Cerebellar cortex (tissue), 1 donor: ENCODE data around the gene FYCO1.
"Not testable (repeated sequence)": the region's sequence is repeated elsewhere in the genome, so short reads cannot be mapped to it uniquely, and the experiment has no call there.

Source experiments
- DNase-seq: peaks from one replicate; pipeline ENCODE4 v3.0.0-alpha.2; 2015; ENCODE audit warnings: low spot score

FYCO1 gene

DNA sequence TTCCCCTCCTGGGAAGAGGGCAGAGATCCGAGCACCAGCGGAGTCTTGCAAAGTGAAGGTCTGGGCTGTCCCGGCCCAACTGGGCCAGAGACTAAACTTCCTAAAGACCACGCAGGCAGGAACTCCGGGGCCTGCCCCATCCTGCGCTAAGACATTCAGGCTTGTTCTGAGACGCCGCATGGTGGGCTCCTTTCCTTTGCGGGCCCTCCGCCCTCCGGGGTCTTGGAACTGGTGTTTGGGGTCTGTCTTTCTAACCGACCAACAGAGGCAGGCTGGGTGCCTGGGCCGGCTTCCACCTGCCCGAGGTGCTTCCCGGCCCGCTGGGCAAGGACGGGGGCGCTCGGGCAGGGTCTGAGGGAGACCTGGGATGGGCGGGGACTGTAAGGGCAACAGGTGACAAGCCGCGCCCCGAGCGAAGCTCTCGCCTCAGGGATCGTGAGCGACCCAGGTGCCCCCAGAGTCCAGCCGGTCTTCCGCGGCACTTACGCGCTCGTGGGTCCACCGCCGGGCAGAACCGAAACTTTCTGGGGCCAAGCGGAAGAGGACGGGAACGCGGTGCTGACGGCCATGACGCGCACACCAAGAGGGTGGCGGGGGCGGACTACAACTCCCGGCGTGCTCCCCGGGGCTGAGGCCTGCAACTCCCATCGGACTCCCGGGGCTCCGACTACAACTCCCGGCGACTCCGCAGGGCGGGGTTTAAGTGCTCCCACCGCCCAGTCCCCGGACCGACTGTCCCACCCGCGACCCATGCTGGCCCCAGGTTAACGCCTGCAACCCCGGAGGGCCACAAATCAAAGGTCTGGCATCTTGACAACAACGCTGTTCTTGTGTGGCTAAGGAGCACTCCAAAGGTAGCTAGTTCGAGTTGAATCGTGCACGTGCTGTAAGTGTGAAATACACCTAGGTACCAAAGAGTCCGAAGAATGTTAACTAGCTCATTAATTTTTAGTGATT, at the start of gene FYCO1:
Gene FYCO1 (minus strand): TSS at position 589 of the 957 bp plus-strand sequence. CDS start 10,914 bp downstream, outside the sequence.
- DNase-seq, result peak; percentile 72

DNA sequence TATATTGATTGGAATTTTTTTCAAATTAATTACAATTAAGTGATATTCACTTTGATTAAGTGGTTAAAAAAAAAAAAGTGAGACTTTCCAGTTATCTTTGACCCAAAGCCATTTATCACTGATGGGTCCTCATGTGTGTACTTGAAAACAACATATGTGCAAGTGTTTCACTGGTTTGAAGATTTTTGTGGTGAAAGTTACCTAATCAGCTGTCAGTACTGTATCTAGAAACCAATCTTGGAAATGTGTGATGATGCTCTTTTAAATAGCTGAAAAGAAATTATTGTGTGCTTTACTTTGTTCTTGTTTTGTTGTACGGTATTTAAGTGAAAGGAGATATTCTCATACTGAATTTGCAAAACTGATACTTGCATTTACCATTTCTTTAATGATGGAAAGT, 43.3 kb upstream of the FYCO1 start:
- no peak for DNase-seq

DNA sequence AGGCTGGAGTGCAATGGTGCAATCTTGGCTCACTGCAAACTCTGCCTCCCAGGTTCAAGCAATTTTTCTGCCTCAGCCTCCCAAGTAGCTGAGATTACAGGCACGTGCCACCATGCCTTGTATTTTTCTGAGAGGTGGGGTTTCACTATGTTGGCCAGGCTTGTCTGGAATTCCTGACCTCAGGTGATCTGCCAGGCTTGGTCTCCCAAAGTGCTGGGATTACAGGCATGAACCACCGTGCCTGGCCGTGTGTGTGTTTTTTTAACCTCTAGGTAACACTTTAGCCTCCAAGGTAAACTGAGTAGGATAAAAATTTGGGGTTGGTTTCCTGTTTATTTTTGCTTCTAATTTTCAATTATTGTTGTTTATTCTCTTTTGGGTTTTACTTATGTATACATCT, 42.4 kb upstream of the FYCO1 start:
- not testable (repeated sequence) for DNase-seq

DNA sequence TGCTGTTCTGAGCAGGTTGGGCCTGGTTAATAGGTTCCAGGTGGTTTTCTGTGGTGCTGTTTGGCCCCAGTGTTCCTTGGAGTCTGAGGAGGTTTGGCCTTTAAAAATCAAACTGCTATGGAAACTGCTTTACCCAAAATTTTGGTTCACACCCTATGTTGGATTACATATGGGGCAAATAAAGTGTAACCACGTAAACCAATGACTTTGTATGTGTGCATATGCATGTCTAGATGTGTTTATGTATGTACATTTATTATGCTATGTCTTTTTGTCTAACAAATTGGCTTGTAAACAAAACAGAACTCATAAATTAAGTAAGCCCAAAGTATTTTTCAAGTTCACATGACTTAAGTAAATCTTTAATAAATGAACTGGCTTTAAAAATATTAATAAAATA, 40.6 kb upstream of the FYCO1 start:
- DNase-seq, result no peak

GRCh38 chr3:46031747-46032146, 36.1 kb upstream of the FYCO1 start:
- DNase-seq, result no peak

GRCh38 chr3:46031269-46031668, 35.6 kb upstream of the FYCO1 start:
- DNase-seq, result no peak

DNA sequence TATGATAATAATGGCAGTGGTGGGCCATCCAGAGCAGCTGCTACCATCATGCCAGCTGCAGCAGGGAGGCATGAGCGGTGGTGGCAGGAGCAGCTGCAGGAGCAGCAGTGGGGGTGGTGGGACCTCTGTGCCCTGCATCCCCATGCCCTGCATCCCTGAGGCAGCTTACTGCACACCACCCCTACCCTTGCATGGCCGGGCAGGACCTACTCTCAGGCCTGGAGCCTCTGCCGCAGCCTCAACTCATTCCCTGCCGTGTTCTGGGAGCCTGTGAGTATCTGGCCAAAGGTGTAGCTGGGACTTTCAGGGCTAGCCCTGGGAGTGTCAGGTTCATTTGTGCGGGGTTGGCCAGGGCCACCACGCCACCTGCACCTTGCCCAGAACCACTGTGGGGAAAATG, 35.0 kb upstream of the FYCO1 start:
- no peak for DNase-seq

DNA sequence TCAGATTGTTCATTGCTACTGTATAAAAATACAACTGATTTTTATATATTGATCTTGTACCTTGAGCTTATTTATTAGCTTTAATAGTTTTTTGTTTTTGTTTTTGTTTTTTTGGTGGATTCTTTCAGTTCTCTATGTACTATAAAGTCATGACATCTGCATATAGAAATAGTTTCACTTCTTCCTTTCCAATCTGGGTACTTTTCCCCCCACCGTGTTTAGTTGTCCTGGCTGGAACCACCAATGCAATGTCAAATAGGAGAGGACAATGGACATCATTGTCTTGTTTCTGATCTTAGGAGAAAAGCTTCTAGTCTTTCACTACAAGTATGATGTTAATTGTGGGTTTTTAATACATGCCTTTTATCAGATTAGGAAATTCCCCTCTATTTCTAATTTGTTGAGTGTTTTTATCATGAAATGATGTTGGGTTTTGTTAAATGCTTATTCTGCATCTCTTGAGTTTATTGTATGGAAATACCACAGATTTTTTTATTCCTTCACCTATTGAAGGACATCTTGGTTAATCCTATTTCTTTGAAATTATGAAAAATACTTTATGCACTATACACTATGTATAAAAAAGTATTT, 34.4 kb upstream of the FYCO1 start:
- DNase-seq, result no peak

DNA sequence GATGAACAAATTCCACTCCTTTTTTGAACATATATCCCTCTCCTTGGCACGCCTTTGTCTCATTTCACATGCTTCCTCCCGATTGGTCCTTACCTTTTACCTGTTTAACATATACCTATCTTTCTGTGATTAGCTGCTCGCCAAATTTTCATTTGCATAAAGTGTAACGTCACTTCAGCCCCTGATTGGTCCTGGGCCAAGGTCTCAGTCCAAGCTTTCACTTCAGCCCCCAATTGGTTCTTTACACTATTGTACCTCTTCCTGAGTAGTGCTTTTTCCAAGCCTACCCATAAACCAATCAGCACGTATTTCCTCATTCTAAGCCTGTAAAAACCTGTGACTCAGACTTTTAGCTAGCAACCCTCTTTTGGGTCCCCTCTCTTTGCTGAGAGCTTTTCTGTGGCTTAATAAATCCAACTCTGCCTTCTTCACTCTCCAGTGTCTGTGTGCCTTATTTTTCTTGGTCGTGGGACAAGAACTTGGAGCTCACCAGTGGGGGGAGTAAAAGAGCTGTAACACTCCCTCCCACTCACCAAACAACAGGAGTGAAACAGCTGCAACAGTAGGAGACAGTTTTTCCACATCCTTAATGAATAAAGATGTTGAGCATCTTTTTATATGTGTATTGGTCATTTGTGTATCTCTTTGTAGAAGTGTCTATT, 32.2 kb upstream of the FYCO1 start:
- DNase-seq, result peak; percentile 3

GRCh38 chr3:46027021-46027705, 31.5 kb upstream of the FYCO1 start, which contains the start of gene XCR1:
TSS of gene XCR1 (minus strand) at chr3:46027483. CDS start at chr3:46021947, 5,536 bp downstream.
- DNase-seq, result no peak

GRCh38 chr3:46025139-46025538, 29.5 kb upstream of the FYCO1 start:
- DNase-seq, result no peak

GRCh38 chr3:46024131-46024530, 28.5 kb upstream of the FYCO1 start:
- no peak for DNase-seq

DNA sequence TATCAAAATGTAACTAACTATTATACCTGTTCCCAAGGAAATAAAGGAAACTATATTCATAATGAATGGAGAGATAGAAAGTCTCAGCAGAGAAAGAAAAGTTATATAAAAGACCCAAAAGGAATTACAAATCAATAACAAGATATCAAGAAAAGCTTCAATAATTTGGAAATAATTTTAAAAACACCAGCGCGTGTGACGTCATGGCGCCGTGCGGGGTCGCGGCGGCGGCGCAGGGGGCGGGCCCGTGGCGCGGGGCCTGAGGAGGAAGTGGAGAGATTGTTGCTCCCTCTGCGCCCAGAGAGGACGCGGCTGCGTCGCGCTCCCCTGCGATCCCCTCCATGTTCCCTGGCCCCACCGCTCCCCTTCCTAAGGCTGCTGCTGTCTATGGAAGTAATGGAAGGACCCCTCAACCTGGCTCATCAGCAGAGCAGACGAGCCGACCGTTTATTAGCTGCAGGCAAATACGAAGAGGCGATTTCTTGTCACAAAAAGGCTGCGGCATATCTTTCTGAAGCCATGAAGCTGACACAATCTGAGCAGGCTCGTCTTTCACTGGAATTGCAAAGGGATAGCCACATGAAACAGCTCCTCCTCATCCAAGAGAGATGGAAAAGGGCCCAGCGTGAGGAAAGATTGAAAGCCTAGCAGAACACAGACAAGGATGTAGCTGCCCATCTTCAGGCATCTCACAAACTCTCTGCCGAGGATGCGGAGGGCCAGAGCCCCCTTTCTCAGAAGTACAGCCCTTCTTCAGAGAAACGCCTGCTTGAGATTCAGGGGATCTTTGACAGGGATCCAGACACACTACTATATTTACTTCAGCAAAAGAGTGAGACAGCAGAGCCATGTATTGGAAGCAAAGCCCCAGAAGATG, 27.5 kb upstream of the FYCO1 start:
- DNase-seq, result no peak

DNA sequence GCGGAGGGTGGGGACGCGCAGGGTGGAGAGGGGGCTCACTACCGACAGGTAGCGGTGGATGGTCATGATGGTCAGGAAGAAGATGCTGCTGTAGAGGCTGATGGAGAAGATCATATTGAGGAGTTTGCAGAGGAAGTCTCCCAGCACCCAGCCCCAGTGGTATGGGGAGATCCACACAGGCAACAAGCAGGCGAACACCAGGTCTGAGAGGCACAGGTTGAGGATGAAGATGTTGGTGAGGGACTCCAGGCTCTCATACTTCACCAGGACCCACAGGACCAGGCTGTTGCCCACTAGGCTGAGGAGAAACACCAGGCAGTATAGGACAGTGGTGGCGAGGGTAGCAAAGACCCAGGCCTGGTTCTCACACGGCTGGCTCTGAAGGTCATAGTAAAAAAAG, 25.9 kb upstream of the FYCO1 start:
- no peak for DNase-seq

DNA sequence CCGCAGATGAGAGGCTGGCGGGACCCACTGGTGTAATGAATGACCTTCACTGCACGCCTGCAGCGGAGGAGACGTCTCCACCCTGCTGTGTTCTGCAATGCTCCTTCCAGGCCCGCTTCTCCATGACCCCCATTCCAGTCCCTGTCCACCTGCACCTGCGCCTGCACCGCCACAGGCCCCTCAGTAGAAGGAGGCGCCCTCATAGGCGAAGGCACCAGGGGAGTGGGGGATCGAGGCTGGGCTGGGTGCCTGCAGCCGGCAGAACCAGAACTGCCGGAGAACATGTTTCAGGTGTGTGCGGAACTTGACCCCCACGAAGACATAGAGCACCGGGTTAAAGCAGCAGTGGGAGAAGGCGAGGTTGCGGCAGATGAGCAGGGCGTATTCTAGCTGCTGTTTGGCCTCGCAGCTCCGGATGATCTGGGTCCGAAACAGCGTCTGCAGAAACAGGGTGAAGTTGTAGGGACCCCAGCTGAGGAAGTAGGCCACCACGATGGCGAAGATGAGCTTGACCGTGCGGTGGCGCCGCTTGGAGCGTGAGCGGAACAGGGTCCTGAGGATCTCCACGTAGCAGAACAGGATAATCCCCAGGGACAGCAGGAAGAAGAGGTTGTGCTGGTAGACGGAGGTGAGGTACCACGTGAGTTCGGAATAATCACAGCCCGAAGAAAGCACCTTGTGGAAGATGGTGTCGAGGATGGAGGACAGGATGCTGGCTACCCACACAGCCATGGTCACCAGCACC, 25.3 kb upstream of the FYCO1 start:
- DNase-seq, result no peak

GRCh38 chr3:46019707-46020106, 24.1 kb upstream of the FYCO1 start:
- DNase-seq, result no peak

GRCh38 chr3:46017720-46018119, 22.1 kb upstream of the FYCO1 start:
- no peak for DNase-seq

DNA sequence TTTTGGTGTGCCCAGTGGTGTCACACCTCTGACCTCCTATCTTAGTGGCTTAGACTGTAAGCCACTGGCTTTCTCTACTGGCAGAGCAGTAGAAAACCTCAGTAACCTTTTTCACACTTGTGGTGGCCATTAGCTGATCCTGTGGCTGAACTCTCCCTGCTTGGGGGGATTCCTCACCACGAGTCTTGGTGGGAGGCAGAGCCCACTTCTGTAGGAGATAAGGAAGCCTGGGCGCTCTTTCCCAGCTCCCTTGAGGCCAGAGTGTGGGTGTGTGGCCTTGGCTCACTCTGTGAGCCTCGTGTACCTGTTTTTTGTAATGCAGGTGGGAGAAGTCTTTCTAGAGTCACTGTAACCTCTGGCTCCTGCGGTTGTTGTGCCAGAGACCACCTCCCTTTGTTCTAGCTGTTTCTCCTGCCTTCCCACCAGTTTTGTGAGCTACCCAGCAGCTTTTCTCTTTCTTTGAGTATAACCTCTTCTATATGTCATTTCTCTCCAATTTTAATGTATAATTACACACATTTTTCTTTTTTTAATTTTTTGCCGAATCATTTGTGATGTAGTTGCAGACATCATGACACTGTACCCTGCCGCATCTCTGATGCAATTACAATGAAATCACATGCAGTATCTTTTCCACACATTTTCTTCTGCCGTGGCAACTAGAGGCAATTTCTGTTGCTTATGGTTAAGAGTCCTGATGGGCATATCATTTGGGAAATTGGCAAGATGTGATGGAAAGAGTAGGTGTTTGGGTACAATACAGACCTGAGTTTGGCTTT, 17.9 kb upstream of the FYCO1 start:
- no peak for DNase-seq

DNA sequence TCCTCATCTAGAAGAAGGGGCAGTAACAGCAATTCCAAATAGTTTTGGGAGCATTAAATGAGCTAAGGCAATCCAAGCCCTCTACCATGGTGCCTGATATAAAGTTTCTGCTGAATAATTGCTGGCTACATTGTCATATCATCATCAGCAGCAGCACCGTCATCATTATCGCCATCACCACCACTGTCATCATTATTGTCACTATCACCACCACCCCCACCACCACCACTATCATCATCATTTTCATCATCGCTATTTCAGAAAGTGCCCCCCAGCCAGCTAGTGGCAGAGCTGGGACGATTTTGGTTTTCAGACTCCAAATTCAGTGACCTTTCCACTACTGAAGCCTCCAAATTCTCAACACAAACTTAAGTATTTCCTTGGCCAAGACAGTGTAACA, 16.6 kb upstream of the FYCO1 start:
- DNase-seq, result no peak
